ENCODE results near the gene TAPT1. TPM values are rescaled to one million over a fixed set of nuclear protein-coding genes. Genes with fewer than 3 reads are reported as not detected.

The TAPT1 gene
- total RNA-seq, 1 donor from 2014 or later: 25.3 TPM

- peaks cover 2% of the 10 kb centered on the region for H3K36me3 Mint-ChIP-seq (ENCODE audit: low read depth, unreplicated experiment)
- no peak overlapping the region for H3K4me3 ChIP-seq (ENCODE audit: insufficient read depth, low read depth, low read length)
- no peak overlapping the region for H3K9ac ChIP-seq (ENCODE audit: low read length)
- peaks cover 9% of the 10 kb centered on the region for H3K9me3 Mint-ChIP-seq (ENCODE audit: unreplicated experiment)
- no peak overlapping the region for H3K4me3 Mint-ChIP-seq (ENCODE audit: unreplicated experiment)
- DNase-seq (ENCODE audit: low read depth) (no peak), FAIRE-seq (no peak)
- H3K27me3 Mint-ChIP-seq (ENCODE audit: low read depth, unreplicated experiment): peaks cover 14% of the 10 kb centered on the region
- no peak overlapping the region for H3K27ac Mint-ChIP-seq (ENCODE audit: unreplicated experiment)
- peaks cover 6% of the 10 kb centered on the region for H3K27me3 ChIP-seq (ENCODE audit: insufficient read depth, low read length)
- no peaks in the 10 kb centered on the region for H3K79me2 ChIP-seq (ENCODE audit: insufficient read depth, low read length)
- no peaks in the 10 kb centered on the region for H4K20me1 ChIP-seq (ENCODE audit: insufficient read depth, low read length)
- no peaks in the 10 kb centered on the region for H3K36me3 ChIP-seq (ENCODE audit: insufficient read depth, low read length)
- H3K9me3 ChIP-seq (ENCODE audit: insufficient read depth, low read depth, low read length): no peaks in the 10 kb centered on the region
- no peak overlapping the region for H2AFZ ChIP-seq (ENCODE audit: low read depth, low read length)
- H3K4me1 ChIP-seq (ENCODE audit: insufficient read depth, low read length): no peaks in the 10 kb centered on the region
- no peak overlapping the region for H3K27ac ChIP-seq (ENCODE audit: low read depth, low read length)
- no peaks in the 10 kb centered on the region for H3K4me1 Mint-ChIP-seq (ENCODE audit: low read depth, unreplicated experiment)
- no peak overlapping the region for H3K4me2 ChIP-seq (ENCODE audit: low read length)
- no peak for TF ChIP-seq EZH2 (IDR thresholded peaks at IDR 0.05; ENCODE audit: insufficient read depth, low read length)
- TF ChIP-seq, protein P1, sequence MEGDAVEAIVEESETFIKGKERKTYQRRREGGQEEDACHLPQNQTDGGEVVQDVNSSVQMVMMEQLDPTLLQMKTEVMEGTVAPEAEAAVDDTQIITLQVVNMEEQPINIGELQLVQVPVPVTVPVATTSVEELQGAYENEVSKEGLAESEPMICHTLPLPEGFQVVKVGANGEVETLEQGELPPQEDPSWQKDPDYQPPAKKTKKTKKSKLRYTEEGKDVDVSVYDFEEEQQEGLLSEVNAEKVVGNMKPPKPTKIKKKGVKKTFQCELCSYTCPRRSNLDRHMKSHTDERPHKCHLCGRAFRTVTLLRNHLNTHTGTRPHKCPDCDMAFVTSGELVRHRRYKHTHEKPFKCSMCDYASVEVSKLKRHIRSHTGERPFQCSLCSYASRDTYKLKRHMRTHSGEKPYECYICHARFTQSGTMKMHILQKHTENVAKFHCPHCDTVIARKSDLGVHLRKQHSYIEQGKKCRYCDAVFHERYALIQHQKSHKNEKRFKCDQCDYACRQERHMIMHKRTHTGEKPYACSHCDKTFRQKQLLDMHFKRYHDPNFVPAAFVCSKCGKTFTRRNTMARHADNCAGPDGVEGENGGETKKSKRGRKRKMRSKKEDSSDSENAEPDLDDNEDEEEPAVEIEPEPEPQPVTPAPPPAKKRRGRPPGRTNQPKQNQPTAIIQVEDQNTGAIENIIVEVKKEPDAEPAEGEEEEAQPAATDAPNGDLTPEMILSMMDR (IDR thresholded peaks at IDR 0.05; ENCODE audit: insufficient read depth, low read depth, low read length): no peak
Measured at GRCh38 chr4:16123356-16124084, 102.8 kb downstream of the TAPT1 start.

GRCh38 chr4:16122784-16123183 is 103.5 kb downstream of the TAPT1 start:
- no peaks in the 10 kb centered on the region for H3K9me3 ChIP-seq (ENCODE audit: insufficient read depth, low read depth, low read length)
- H3K36me3 Mint-ChIP-seq (ENCODE audit: low read depth, unreplicated experiment): peaks cover 2% of the 10 kb centered on the region
- H2AFZ ChIP-seq (ENCODE audit: low read depth, low read length): no peak overlapping the region
- no peak overlapping the region for H3K4me2 ChIP-seq (ENCODE audit: low read length)
- no peaks in the 10 kb centered on the region for H3K4me1 Mint-ChIP-seq (ENCODE audit: low read depth, unreplicated experiment)
- DNase-seq (ENCODE audit: low read depth) (no peak), FAIRE-seq (no peak)
- H3K27ac ChIP-seq (ENCODE audit: low read depth, low read length): no peak overlapping the region
- no peak overlapping the region for H3K9ac ChIP-seq (ENCODE audit: low read length)
- H3K36me3 ChIP-seq (ENCODE audit: insufficient read depth, low read length): no peaks in the 10 kb centered on the region
- H3K27me3 Mint-ChIP-seq (ENCODE audit: low read depth, unreplicated experiment): peaks cover 14% of the 10 kb centered on the region
- no peaks in the 10 kb centered on the region for H3K4me1 ChIP-seq (ENCODE audit: insufficient read depth, low read length)
- H3K27ac Mint-ChIP-seq (ENCODE audit: unreplicated experiment): no peak overlapping the region
- no peaks in the 10 kb centered on the region for H4K20me1 ChIP-seq (ENCODE audit: insufficient read depth, low read length)
- H3K9me3 Mint-ChIP-seq (ENCODE audit: unreplicated experiment): peaks cover 9% of the 10 kb centered on the region
- no peak overlapping the region for H3K4me3 Mint-ChIP-seq (ENCODE audit: unreplicated experiment)
- TF ChIP-seq, protein P1 (IDR thresholded peaks at IDR 0.05; ENCODE audit: insufficient read depth, low read depth, low read length): no peak
- no peak for TF ChIP-seq EZH2 (IDR thresholded peaks at IDR 0.05; ENCODE audit: insufficient read depth, low read length)
- no peak overlapping the region for H3K4me3 ChIP-seq (ENCODE audit: insufficient read depth, low read depth, low read length)
- peaks cover 6% of the 10 kb centered on the region for H3K27me3 ChIP-seq (ENCODE audit: insufficient read depth, low read length)
- H3K79me2 ChIP-seq (ENCODE audit: insufficient read depth, low read length): no peaks in the 10 kb centered on the region

DNA sequence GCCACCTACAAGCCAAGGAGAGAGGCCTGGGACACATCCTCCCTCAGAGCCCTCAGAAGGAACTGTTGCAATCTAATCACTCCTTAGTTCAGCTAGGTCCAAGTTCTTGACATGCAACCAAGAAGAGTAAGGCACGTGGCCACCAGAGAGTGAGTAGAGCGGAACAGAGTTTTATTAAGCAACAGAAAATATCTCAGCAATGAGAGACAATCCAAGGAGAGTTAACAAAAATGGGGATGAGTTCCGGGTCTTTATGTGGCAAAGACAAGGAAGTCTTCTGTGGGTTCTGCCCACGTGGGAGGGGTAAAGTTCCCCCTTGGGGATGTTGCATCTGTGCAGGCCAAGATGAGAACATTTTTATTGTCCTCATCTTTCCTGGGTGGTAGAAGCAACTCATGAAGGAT is 104.0 kb downstream of the TAPT1 start:
- Mint-ChIP-seq H3K4me1 (ENCODE audit: low read depth, unreplicated experiment) (no peaks in the 10 kb centered on the region), H3K4me3 (ENCODE audit: unreplicated experiment) (no peak overlapping the region), H3K27me3 (ENCODE audit: low read depth, unreplicated experiment) (peaks cover 14% of the 10 kb centered on the region), H3K27ac (ENCODE audit: unreplicated experiment) (no peak overlapping the region), H3K36me3 (ENCODE audit: low read depth, unreplicated experiment) (peaks cover 2% of the 10 kb centered on the region), H3K9me3 (ENCODE audit: unreplicated experiment) (peaks cover 9% of the 10 kb centered on the region)
- Histone ChIP-seq H3K27ac (ENCODE audit: low read depth, low read length) (no peak overlapping the region), H3K36me3 (ENCODE audit: insufficient read depth, low read length) (no peaks in the 10 kb centered on the region), H3K4me3 (ENCODE audit: insufficient read depth, low read depth, low read length) (no peak overlapping the region), H3K4me2 (ENCODE audit: low read length) (no peak overlapping the region), H3K79me2 (ENCODE audit: insufficient read depth, low read length) (no peaks in the 10 kb centered on the region), H3K27me3 (ENCODE audit: insufficient read depth, low read length) (peaks cover 6% of the 10 kb centered on the region), H3K9ac (ENCODE audit: low read length) (no peak overlapping the region), H3K4me1 (ENCODE audit: insufficient read depth, low read length) (no peaks in the 10 kb centered on the region), H3K9me3 (ENCODE audit: insufficient read depth, low read depth, low read length) (no peaks in the 10 kb centered on the region), H4K20me1 (ENCODE audit: insufficient read depth, low read length) (no peaks in the 10 kb centered on the region), H2AFZ (ENCODE audit: low read depth, low read length) (no peak overlapping the region)
- no peak for TF ChIP-seq EZH2 (IDR thresholded peaks at IDR 0.05; ENCODE audit: insufficient read depth, low read length)
- TF ChIP-seq, protein P1 (IDR thresholded peaks at IDR 0.05; ENCODE audit: insufficient read depth, low read depth, low read length): no peak
- no peak for DNase-seq (ENCODE audit: low read depth)
- no peak for FAIRE-seq
